Erythroblast (primary cell): ENCODE results near the gene TNNI2.

Experiments used
- GATA1 ChIP-seq: IDR thresholded peaks from 2 replicates; pipeline ENCODE4 v1.6.1; 2011; ENCODE audit warnings: low read depth, mild to moderate bottlenecking, control low read depth, low read length, moderate library complexity
- POLR2A ChIP-seq: IDR thresholded peaks from 2 replicates; pipeline ENCODE4 v1.6.1; 2011; ENCODE audit warnings: mild to moderate bottlenecking, low read length

DNA sequence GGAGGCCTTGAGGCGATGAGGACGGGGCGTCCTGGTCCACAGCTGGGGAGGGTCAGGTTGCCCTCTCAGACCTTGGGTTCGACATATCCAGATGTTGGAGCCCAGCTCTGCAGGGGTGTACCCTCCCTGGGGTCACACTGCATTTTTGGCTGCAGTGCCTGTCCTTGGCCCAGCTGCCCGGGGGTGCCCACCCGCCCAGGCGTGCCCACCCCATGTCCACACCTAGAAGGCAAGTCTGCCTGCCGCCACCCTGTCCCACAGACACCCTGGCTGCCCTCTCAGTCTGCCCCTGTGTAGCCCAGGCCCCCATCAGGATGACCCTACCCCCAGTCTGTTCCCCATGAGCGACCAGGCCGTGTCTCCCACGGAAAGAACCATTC is 17.1 kb downstream of the TNNI2 start:
- TF ChIP-seq POLR2A = no peak
- TF ChIP-seq GATA1 = no peak
